ENCODE results near the gene HPCAL1. TPM values are rescaled to one million over a fixed set of nuclear protein-coding genes. Genes with fewer than 3 reads are reported as not detected.

The HPCAL1 gene
- total RNA-seq, 4 donors from 2014 or later: 34.5 to 54.2 (median 41.3) TPM

DNA sequence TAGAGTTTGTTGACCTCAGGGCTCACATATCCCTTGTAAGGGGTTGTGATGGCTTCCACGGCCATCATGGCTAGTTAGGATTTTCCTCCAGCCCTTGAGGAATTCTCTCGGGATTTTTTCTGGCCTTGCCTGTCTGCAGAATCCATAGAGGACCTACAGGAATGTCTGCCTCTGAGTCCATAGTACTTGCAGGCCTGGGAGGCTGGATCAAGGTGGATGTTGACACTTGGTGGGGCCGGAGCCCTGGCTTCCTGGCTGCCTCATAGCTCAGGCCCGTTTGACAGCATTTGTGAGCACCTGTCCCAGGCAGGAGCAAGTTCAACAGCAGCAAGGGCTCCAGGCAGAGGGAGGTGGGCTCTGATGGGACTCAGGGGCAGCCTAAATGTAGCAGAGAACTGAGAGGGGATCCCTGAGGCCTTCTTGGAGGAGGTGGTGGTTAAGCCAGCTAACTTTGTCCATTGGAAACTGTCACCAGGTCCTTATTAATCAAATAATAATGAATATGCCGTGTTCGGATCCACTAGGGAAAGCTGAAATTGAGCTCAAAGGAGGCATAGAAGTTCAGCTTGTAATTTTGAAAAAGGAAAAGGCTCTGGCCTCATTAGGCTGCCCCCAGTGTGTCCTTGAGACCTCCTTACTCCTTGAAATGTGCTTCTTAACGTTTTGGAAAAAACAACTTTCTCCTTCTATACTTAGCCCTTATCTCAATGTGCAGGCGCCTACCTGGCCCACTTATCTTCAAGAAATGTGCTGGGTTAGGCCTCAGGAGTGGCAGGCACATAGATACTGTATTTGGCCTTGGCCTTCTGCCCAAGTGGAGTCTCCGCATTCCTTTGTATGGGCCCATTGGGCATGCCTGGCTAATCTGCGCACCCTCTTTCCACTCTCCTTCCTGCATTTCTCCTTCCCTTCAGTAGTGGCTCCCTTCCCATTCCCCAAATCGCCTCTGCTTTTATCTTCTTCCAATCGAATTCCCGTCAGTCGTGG lies 66.9 kb downstream of the HPCAL1 start:
- TF ChIP-seq POLR2A (IDR thresholded peaks at IDR 0.05; ENCODE audit: low read depth) (no peak), POLR2AphosphoS5 (IDR thresholded peaks at IDR 0.05) (no peak), EP300 (IDR thresholded peaks at IDR 0.05) (no peak)
- TF ChIP-seq, protein P1, sequence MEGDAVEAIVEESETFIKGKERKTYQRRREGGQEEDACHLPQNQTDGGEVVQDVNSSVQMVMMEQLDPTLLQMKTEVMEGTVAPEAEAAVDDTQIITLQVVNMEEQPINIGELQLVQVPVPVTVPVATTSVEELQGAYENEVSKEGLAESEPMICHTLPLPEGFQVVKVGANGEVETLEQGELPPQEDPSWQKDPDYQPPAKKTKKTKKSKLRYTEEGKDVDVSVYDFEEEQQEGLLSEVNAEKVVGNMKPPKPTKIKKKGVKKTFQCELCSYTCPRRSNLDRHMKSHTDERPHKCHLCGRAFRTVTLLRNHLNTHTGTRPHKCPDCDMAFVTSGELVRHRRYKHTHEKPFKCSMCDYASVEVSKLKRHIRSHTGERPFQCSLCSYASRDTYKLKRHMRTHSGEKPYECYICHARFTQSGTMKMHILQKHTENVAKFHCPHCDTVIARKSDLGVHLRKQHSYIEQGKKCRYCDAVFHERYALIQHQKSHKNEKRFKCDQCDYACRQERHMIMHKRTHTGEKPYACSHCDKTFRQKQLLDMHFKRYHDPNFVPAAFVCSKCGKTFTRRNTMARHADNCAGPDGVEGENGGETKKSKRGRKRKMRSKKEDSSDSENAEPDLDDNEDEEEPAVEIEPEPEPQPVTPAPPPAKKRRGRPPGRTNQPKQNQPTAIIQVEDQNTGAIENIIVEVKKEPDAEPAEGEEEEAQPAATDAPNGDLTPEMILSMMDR (IDR thresholded peaks at IDR 0.05): no peak
- WGBS: 89% methylated on average over 14 of the region's 14 CpGs
- H3K4me3 ChIP-seq: no peak overlapping the region
- intact Hi-C loops (cut with DNase I): no loop called here
- no peaks in the 10 kb centered on the region for H3K27me3 ChIP-seq
- H3K9me3 ChIP-seq: no peaks in the 10 kb centered on the region
- peaks cover 0 to 5% (median 0%) of the 10 kb centered on the region in 4 donors for H3K4me1 ChIP-seq
- peaks cover 0 to 5% (median 0%) of the 10 kb centered on the region in 4 donors for H3K36me3 ChIP-seq
- DNase-seq (ENCODE audit: extremely low spot score): no peak
- no peak overlapping the region for H3K27ac ChIP-seq (replicated peaks in 1 of 4)

DNA sequence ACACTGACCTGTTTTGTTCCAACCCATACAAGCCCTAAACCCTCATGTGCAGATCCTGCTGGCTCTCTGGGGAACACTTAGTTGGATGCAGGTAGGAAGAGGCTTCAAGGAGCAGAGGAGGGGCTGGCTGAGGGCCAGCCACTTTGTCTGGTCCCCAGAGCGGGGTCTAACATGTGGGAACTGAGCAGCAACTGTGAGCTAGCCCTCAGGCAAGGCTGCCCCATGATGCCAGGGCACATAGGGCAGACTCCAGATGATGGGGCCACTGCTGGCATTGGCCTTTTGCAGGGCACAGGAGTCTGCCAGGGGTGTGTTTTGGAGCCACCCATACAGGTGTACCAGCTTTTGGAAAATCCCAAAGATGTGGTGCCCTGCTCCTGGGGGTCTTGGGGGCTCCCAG lies 67.7 kb downstream of the HPCAL1 start:
- 100% methylated on average over 1 of the region's 1 CpG for WGBS
- Histone ChIP-seq H3K27ac (replicated peaks in 1 of 4) (no peak overlapping the region), H3K27me3 (no peaks in the 10 kb centered on the region), H3K4me1 (peaks cover 0 to 5% (median 0%) of the 10 kb centered on the region in 4 donors), H3K9me3 (no peaks in the 10 kb centered on the region), H3K4me3 (no peak overlapping the region), H3K36me3 (peaks cover 0 to 5% (median 0%) of the 10 kb centered on the region in 4 donors)
- intact Hi-C loops (cut with DNase I): no loop called here
- TF ChIP-seq, protein P1 (IDR thresholded peaks at IDR 0.05): no peak
- TF ChIP-seq POLR2A (IDR thresholded peaks at IDR 0.05; ENCODE audit: low read depth) (no peak), POLR2AphosphoS5 (IDR thresholded peaks at IDR 0.05) (no peak), EP300 (IDR thresholded peaks at IDR 0.05) (no peak)
- DNase-seq (ENCODE audit: extremely low spot score): no peak

- DNase-seq (ENCODE audit: extremely low spot score): no peak
- no peak for TF ChIP-seq POLR2A (IDR thresholded peaks at IDR 0.05; ENCODE audit: low read depth)
- TF ChIP-seq POLR2AphosphoS5 (IDR thresholded peaks at IDR 0.05): no peak
- TF ChIP-seq, protein P1 (IDR thresholded peaks at IDR 0.05): no peak
- TF ChIP-seq EP300 (IDR thresholded peaks at IDR 0.05): no peak
- 83% methylated on average over 3 of the region's 6 CpGs for WGBS
- H3K9me3 ChIP-seq: no peaks in the 10 kb centered on the region
- H3K36me3 ChIP-seq: peaks cover 0 to 5% (median 0%) of the 10 kb centered on the region in 4 donors
- H3K27me3 ChIP-seq: no peaks in the 10 kb centered on the region
- intact Hi-C loops (cut with DNase I): no loop called here
- H3K4me1 ChIP-seq: peaks cover 0 to 5% (median 0%) of the 10 kb centered on the region in 4 donors
- H3K27ac ChIP-seq (replicated peaks in 1 of 4): no peak overlapping the region
- no peak overlapping the region for H3K4me3 ChIP-seq
These were observed 68.2 kb downstream of the HPCAL1 start for GRCh38 chr2:10370895-10371294.

GRCh38 chr2:10371441-10372196 lies 68.9 kb downstream of the HPCAL1 start:
- Histone ChIP-seq H3K4me1 (peaks cover 0 to 5% (median 0%) of the 10 kb centered on the region in 4 donors), H3K9me3 (no peaks in the 10 kb centered on the region), H3K4me3 (no peak overlapping the region), H3K27me3 (no peaks in the 10 kb centered on the region), H3K27ac (replicated peaks in 1 of 4) (no peak overlapping the region), H3K36me3 (peaks cover 0 to 5% (median 0%) of the 10 kb centered on the region in 4 donors)
- DNase-seq (ENCODE audit: extremely low spot score): no peak
- 88% methylated on average over 15 of the region's 15 CpGs for WGBS
- no peak for TF ChIP-seq POLR2A (IDR thresholded peaks at IDR 0.05; ENCODE audit: low read depth)
- TF ChIP-seq, protein P1 (IDR thresholded peaks at IDR 0.05): no peak
- no peak for TF ChIP-seq EP300 (IDR thresholded peaks at IDR 0.05)
- TF ChIP-seq POLR2AphosphoS5 (IDR thresholded peaks at IDR 0.05): no peak
- intact Hi-C loops (cut with DNase I): no loop called here
